Measurements from ENCODE around the gene PCNX2.

The PCNX2 gene

DNA sequence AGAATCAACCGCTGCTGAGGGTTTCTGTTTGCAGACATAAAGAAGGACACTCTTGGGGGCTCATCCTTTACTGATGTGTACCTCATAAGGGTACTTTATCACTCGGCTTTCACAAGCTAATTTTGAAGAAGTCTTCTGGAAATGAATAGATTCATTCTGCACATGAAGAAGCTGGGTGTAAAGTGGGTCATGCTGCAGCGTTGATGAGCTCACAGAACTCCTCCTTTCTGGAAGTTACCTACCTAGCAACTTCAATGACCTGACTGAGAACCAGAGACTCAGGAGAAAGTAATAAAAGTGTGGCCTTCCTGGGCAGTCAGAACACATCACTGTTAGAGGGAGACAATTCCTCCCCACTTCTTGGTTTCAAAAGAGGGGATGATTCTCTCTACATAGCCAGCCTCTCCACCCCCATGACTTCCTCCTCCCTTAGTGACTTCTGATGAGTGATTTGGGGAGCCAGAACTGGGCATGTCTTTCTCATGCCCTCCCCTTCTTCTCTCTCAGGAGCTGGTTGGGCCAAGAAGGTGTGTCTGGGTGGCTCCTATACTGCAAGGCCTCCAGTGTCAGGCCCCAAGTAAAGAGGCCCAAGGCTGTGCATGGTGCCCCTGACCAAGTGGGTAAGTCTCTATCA, 27.0 kb downstream of the PCNX2 start:
- no peak for TF ChIP-seq GLIS3 (CRISPR knock-in tag; IDR thresholded peaks at IDR 0.05)
- no peak for TF ChIP-seq OSR1 (CRISPR knock-in tag; IDR thresholded peaks at IDR 0.05)
- TF ChIP-seq TOX (CRISPR knock-in tag; IDR thresholded peaks at IDR 0.05; ENCODE audit: borderline replicate concordance): no peak
- no peak for TF ChIP-seq RARB (CRISPR knock-in tag; IDR thresholded peaks at IDR 0.05)
- TF ChIP-seq, protein P1, sequence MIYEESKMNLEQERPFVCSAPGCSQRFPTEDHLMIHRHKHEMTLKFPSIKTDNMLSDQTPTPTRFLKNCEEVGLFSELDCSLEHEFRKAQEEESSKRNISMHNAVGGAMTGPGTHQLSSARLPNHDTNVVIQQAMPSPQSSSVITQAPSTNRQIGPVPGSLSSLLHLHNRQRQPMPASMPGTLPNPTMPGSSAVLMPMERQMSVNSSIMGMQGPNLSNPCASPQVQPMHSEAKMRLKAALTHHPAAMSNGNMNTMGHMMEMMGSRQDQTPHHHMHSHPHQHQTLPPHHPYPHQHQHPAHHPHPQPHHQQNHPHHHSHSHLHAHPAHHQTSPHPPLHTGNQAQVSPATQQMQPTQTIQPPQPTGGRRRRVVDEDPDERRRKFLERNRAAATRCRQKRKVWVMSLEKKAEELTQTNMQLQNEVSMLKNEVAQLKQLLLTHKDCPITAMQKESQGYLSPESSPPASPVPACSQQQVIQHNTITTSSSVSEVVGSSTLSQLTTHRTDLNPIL (CRISPR knock-in tag; IDR thresholded peaks at IDR 0.05; ENCODE audit: low read depth): no peak
- TF ChIP-seq CSDC2 (CRISPR knock-in tag; IDR thresholded peaks at IDR 0.05): no peak
- TF ChIP-seq, protein P2, sequence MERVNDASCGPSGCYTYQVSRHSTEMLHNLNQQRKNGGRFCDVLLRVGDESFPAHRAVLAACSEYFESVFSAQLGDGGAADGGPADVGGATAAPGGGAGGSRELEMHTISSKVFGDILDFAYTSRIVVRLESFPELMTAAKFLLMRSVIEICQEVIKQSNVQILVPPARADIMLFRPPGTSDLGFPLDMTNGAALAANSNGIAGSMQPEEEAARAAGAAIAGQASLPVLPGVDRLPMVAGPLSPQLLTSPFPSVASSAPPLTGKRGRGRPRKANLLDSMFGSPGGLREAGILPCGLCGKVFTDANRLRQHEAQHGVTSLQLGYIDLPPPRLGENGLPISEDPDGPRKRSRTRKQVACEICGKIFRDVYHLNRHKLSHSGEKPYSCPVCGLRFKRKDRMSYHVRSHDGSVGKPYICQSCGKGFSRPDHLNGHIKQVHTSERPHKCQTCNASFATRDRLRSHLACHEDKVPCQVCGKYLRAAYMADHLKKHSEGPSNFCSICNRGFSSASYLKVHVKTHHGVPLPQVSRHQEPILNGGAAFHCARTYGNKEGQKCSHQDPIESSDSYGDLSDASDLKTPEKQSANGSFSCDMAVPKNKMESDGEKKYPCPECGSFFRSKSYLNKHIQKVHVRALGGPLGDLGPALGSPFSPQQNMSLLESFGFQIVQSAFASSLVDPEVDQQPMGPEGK (CRISPR knock-in tag; IDR thresholded peaks at IDR 0.05; ENCODE audit: borderline replicate concordance): no peak
- TF ChIP-seq SNAI2 (CRISPR knock-in tag; IDR thresholded peaks at IDR 0.05): no peak
- TF ChIP-seq ZNF8 (CRISPR knock-in tag; IDR thresholded peaks at IDR 0.05): no peak
- TF ChIP-seq TCF4 (CRISPR knock-in tag; IDR thresholded peaks at IDR 0.05; ENCODE audit: borderline replicate concordance): no peak
- TF ChIP-seq ESRRG (CRISPR knock-in tag; IDR thresholded peaks at IDR 0.05): no peak
- no peak for ATAC-seq

DNA sequence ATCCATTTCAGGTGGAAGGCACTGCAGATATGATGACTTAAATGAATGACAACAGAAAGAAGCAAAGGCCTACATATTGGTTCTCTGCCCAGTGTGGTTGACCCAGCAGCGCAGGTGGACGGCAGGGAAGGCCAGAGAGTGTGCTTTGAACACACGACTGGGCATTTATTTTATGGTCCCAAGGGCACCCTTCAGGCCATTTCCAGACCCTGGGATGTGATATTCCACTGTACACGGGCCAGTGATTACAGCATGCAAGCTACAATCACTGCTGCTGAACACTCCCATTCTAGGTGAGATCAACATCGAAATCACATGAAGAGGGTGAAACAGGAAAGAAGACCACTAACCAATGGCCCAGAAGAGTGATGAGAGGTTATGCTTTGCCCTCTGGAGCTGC, 33.8 kb downstream of the PCNX2 start:
- ATAC-seq: no peak
- TF ChIP-seq ZNF70 (CRISPR knock-in tag; IDR thresholded peaks at IDR 0.05): no peak
- TF ChIP-seq TOX (CRISPR knock-in tag; IDR thresholded peaks at IDR 0.05; ENCODE audit: borderline replicate concordance): no peak

DNA sequence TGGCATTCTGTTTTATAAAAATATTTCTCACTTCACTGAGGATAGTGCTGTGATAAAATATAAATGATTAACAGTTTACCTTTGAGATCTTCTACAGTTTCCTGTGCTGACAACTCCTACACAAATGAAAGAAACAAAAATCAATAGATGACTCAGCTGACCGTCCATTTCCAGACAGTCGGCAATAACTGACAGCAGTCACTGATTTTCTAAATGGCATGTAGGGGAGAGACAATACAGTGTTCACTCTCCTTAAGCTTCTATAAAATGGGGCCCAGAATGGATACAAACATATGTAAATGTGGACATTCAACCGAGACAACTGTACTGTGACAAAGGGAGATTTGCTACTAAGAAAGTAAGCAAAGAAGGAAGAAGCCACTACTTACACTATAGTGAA, 34.3 kb downstream of the PCNX2 start:
- TF ChIP-seq ZNF8 (CRISPR knock-in tag; IDR thresholded peaks at IDR 0.05) (no peak), SNAI2 (CRISPR knock-in tag; IDR thresholded peaks at IDR 0.05) (no peak), ZC3H10 (CRISPR knock-in tag; IDR thresholded peaks at IDR 0.05) (no peak), ZNF565 (CRISPR knock-in tag; conservative IDR thresholded peaks at IDR 0.05; ENCODE audit: low read depth) (no peak), BACH2 (CRISPR knock-in tag; IDR thresholded peaks at IDR 0.05; ENCODE audit: borderline replicate concordance) (no peak), PPARA (CRISPR knock-in tag; IDR thresholded peaks at IDR 0.05; ENCODE audit: borderline replicate concordance) (no peak)
- TF ChIP-seq, protein P3, sequence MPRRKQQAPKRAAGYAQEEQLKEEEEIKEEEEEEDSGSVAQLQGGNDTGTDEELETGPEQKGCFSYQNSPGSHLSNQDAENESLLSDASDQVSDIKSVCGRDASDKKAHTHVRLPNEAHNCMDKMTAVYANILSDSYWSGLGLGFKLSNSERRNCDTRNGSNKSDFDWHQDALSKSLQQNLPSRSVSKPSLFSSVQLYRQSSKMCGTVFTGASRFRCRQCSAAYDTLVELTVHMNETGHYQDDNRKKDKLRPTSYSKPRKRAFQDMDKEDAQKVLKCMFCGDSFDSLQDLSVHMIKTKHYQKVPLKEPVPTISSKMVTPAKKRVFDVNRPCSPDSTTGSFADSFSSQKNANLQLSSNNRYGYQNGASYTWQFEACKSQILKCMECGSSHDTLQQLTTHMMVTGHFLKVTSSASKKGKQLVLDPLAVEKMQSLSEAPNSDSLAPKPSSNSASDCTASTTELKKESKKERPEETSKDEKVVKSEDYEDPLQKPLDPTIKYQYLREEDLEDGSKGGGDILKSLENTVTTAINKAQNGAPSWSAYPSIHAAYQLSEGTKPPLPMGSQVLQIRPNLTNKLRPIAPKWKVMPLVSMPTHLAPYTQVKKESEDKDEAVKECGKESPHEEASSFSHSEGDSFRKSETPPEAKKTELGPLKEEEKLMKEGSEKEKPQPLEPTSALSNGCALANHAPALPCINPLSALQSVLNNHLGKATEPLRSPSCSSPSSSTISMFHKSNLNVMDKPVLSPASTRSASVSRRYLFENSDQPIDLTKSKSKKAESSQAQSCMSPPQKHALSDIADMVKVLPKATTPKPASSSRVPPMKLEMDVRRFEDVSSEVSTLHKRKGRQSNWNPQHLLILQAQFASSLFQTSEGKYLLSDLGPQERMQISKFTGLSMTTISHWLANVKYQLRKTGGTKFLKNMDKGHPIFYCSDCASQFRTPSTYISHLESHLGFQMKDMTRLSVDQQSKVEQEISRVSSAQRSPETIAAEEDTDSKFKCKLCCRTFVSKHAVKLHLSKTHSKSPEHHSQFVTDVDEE (CRISPR knock-in tag; IDR thresholded peaks at IDR 0.05): no peak
- ATAC-seq: no peak

DNA sequence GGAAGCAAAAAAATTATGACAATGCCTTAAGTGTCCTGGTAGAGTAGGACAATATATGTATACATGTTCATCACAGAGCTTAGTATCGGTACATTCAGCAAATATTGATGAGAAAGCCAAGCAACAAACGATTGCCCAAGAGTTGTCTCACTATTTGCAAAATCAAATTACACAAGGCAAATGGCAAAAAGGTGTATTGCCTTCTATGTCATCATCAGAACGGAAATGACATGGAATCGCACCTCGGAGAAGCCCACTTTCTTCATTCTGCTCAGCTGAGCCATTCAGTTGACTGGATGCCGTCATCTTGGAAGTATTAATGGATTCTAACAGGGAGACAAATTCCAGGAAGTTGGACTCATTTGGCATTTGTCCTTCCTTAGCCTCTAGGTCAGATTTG, 37.7 kb downstream of the PCNX2 start:
- ATAC-seq: no peak
- TF ChIP-seq GLIS3 (CRISPR knock-in tag; IDR thresholded peaks at IDR 0.05) (no peak), ARNTL (CRISPR knock-in tag; IDR thresholded peaks at IDR 0.05; ENCODE audit: borderline replicate concordance, low read depth) (no peak), PPARA (CRISPR knock-in tag; IDR thresholded peaks at IDR 0.05; ENCODE audit: borderline replicate concordance) (no peak), ZFP30 (CRISPR knock-in tag; IDR thresholded peaks at IDR 0.05) (no peak), TCF4 (CRISPR knock-in tag; IDR thresholded peaks at IDR 0.05; ENCODE audit: borderline replicate concordance) (no peak), CSDC2 (CRISPR knock-in tag; IDR thresholded peaks at IDR 0.05) (no peak), ZNF565 (CRISPR knock-in tag; conservative IDR thresholded peaks at IDR 0.05; ENCODE audit: low read depth) (no peak), ZNF8 (CRISPR knock-in tag; IDR thresholded peaks at IDR 0.05) (no peak), ESRRG (CRISPR knock-in tag; IDR thresholded peaks at IDR 0.05) (no peak), ZFP3 (CRISPR knock-in tag; IDR thresholded peaks at IDR 0.05) (no peak), RARB (CRISPR knock-in tag; IDR thresholded peaks at IDR 0.05) (no peak), OSR1 (CRISPR knock-in tag; IDR thresholded peaks at IDR 0.05) (no peak)
- TF ChIP-seq, protein P3 (CRISPR knock-in tag; IDR thresholded peaks at IDR 0.05): no peak
- TF ChIP-seq, protein P1 (CRISPR knock-in tag; IDR thresholded peaks at IDR 0.05; ENCODE audit: low read depth): no peak
- TF ChIP-seq, protein P4, sequence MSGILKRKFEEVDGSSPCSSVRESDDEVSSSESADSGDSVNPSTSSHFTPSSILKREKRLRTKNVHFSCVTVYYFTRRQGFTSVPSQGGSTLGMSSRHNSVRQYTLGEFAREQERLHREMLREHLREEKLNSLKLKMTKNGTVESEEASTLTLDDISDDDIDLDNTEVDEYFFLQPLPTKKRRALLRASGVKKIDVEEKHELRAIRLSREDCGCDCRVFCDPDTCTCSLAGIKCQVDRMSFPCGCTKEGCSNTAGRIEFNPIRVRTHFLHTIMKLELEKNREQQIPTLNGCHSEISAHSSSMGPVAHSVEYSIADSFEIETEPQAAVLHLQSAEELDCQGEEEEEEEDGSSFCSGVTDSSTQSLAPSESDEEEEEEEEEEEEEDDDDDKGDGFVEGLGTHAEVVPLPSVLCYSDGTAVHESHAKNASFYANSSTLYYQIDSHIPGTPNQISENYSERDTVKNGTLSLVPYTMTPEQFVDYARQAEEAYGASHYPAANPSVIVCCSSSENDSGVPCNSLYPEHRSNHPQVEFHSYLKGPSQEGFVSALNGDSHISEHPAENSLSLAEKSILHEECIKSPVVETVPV (CRISPR knock-in tag; IDR thresholded peaks at IDR 0.05): no peak
